Endothelial cell of umbilical vein (primary cell): Measurements from ENCODE around the gene SLC6A9. TPM values are rescaled to one million over a fixed set of nuclear protein-coding genes. Genes with fewer than 3 reads are reported as not detected.

ENCODE experiments used
- BruUV-seq: library from RNA; stranded (reverse); fragments of 400-500 nt; replicated peaks from 2 replicates; lab custom pipeline; 2021; lab: Mats Ljungman, UMichigan
- CTCF ChIA-PET: fragments of 300-600, 350-600 bp; sonication (Branson Sonifier 250); formaldehyde crosslinking; loops from one replicate; lab custom pipeline; 2021; ENCODE audit warnings: antibody characterized with exemption, inconsistent platforms; lab: Charles Lee
- POLR2A ChIA-PET: fragments of 300-600, 350-600 bp; sonication (Branson Sonifier 250); formaldehyde crosslinking; loops from one replicate; lab custom pipeline; 2021; ENCODE audit warnings: antibody characterized with exemption, inconsistent platforms; lab: Charles Lee
- DNase-seq: peaks from one replicate; pipeline ENCODE4 v3.0.0-alpha.2; 2011; ENCODE audit warnings: low read depth, low spot score
- FAIRE-seq: peaks from 2 replicates; lab custom pipeline; 2011; peaks lifted over from hg19 to GRCh38; lab: Jason Lieb, UNC
- H2AFZ ChIP-seq: 2 replicates; pipeline ENCODE4 v1.6.0; 2012; ENCODE audit warnings: low read depth, low read length, control low read depth, inconsistent platforms
- H3K27ac ChIP-seq: 2 replicates; pipeline ENCODE4 v1.5.1; 2011; ENCODE audit warnings: low read depth, mild to moderate bottlenecking, control low read depth, low read length, moderate library complexity; ENCODE audit not compliant: insufficient read depth
- H3K27me3 ChIP-seq, 2 experiments: 2 replicates each; pipeline versions ENCODE4 v1.6.0 to v1.6.1; 2011; ENCODE audit warnings: low read length in 2 of 2, mixed read lengths in 1 of 2; ENCODE audit not compliant: control insufficient read depth in 2 of 2, insufficient read depth in 2 of 2
- H3K36me3 ChIP-seq, 2 experiments: 2 replicates in 1 of 2; 3 replicates in 1 of 2; pipeline ENCODE4 v1.5.1; 2011; ENCODE audit warnings: low read length in 2 of 2, mild to moderate bottlenecking in 1 of 2, moderate library complexity in 1 of 2; ENCODE audit not compliant: control insufficient read depth in 2 of 2, insufficient read depth in 2 of 2; ENCODE audit errors: extremely low read depth in 1 of 2
- H3K4me1 ChIP-seq: 3 replicates; pipeline ENCODE4 v1.5.1; 2011; ENCODE audit warnings: mild to moderate bottlenecking, low read length; ENCODE audit not compliant: control insufficient read depth, insufficient read depth; ENCODE audit errors: extremely low read depth
- H3K4me2 ChIP-seq: 2 replicates; pipeline ENCODE4 v1.6.1; 2011; ENCODE audit warnings: low read length, control low read depth, mixed read lengths; ENCODE audit not compliant: insufficient read depth
- H3K4me3 ChIP-seq, 3 experiments: fragments of 200-600 bp in 1 of 3; sonication (generic), shearing (Covaris generic) in 1 of 3; replicated peaks in 1 of 3; 2 replicates each; pipeline ENCODE4 v1.5.1; 2011 to 2016; ENCODE audit warnings: control low read depth in 3 of 3, low read length in 3 of 3, mild to moderate bottlenecking in 2 of 3, inconsistent platforms in 1 of 3, low read depth in 1 of 3, moderate library complexity in 1 of 3; ENCODE audit not compliant: insufficient read depth in 1 of 3
- H3K79me2 ChIP-seq: 2 replicates; pipeline ENCODE4 v1.6.0; 2012; ENCODE audit warnings: low read length, inconsistent platforms; ENCODE audit not compliant: control insufficient read depth, insufficient read depth
- H3K9ac ChIP-seq: replicated peaks from 2 replicates; pipeline ENCODE3; 2011; ENCODE audit warnings: low read length, control low read depth; ENCODE audit not compliant: insufficient read depth; ENCODE audit errors: extremely low read depth
- H3K9me1 ChIP-seq: replicated peaks from 3 replicates; pipeline ENCODE4 v1.6.0; 2011; ENCODE audit warnings: mild to moderate bottlenecking, low read length; ENCODE audit not compliant: control insufficient read depth, insufficient read depth; ENCODE audit errors: extremely low read depth
- H3K9me3 ChIP-seq: replicated peaks from 2 replicates; pipeline ENCODE4 v1.5.1; 2012; ENCODE audit warnings: low read length, inconsistent platforms; ENCODE audit not compliant: control insufficient read depth, insufficient read depth
- H4K20me1 ChIP-seq: replicated peaks from 2 replicates; pipeline ENCODE3; 2011; ENCODE audit warnings: mild to moderate bottlenecking, low read length; ENCODE audit not compliant: control insufficient read depth, insufficient read depth; ENCODE audit errors: extremely low read depth
- EZH2 ChIP-seq: IDR thresholded peaks from 2 replicates; pipeline ENCODE4 v1.6.1; 2012; ENCODE audit warnings: borderline replicate concordance, low read depth, mild to moderate bottlenecking, moderate library complexity, low read length, inconsistent platforms; ENCODE audit not compliant: severe bottlenecking
- FOS ChIP-seq: IDR thresholded peaks from 2 replicates; pipeline ENCODE4 v1.6.1; 2011; ENCODE audit warnings: mild to moderate bottlenecking, low read length, moderate library complexity, borderline replicate concordance; ENCODE audit not compliant: insufficient read depth
- GATA2 ChIP-seq: IDR thresholded peaks from 2 replicates; pipeline ENCODE4 v1.7.0; 2011; ENCODE audit warnings: low read depth, mild to moderate bottlenecking, moderate library complexity, mixed read lengths, low read length; ENCODE audit not compliant: insufficient read length, insufficient read depth
- JUN ChIP-seq: IDR thresholded peaks from 2 replicates; pipeline ENCODE4 v1.6.1; 2011; ENCODE audit warnings: borderline replicate concordance, low read depth; ENCODE audit not compliant: insufficient read length, insufficient read depth
- MYC ChIP-seq: IDR thresholded peaks from one replicate; pipeline ENCODE4 v1.6.1; 2011; ENCODE audit warnings: mild to moderate bottlenecking, low read depth, low read length
- POLR2AphosphoS5 ChIP-seq: IDR thresholded peaks from 2 replicates; pipeline ENCODE4 v1.6.1; 2012; ENCODE audit warnings: low read depth, mild to moderate bottlenecking, control low read depth, low read length, moderate library complexity; ENCODE audit not compliant: insufficient read depth
- dilution Hi-C: fragments of 300-500 bp; cut with MboI; formaldehyde crosslinking; loops from one replicate; pipeline ENCODE4 v1.15.0; 2019; ENCODE audit warnings: low sequenced_read_pairs; ENCODE audit not compliant: extremely low pct_ligation_motif_present
- intact Hi-C: fragments of 100-400 bp; cut with micrococcal nuclease; formaldehyde crosslinking; loops from one replicate; pipeline ENCODE4 v1.10.0; 2022
- polyA plus RNA-seq, 4 experiments: library from polyadenylated mRNA; depleted of rRNA in 3 of 4; stranded (reverse) in 3 of 4; unstranded in 1 of 4; fragments of >200 nt; gene quantifications; 2 replicates each; pipeline versions ENCODE4 v1.2.1 to v1.2.3, GENCODE V29; 2011 to 2012; ENCODE audit warnings: missing spikeins in 1 of 4
- total RNA-seq: library from RNA; stranded (reverse); gene quantifications from 2 replicates; pipeline ENCODE4 v1.2.3, GENCODE V29; 2021
- TF ChIP-seq, protein P1 (sequence below), 2 donors: IDR thresholded peaks; 1 replicate in 1 of 2; 2 replicates in 1 of 2; pipeline ENCODE4 v1.5.1; 2011; ENCODE audit warnings: low read length in 2 of 2, mild to moderate bottlenecking in 2 of 2, moderate library complexity in 2 of 2, control low read depth in 1 of 2, inconsistent platforms in 1 of 2, low read depth in 1 of 2; ENCODE audit not compliant: insufficient read depth in 1 of 2; ENCODE audit errors: extremely low read depth in 1 of 2
- TF ChIP-seq, protein P2 (sequence below): IDR thresholded peaks from 2 replicates; pipeline ENCODE4 v1.6.1; 2011; ENCODE audit not compliant: insufficient read depth, insufficient read length

SLC6A9 gene
- total and polyA plus RNA-seq, 2 donors (not counting 3 experiments of a cell fraction or from before 2014, with no cell fraction given), result 0.80 to 1.5 TPM

DNA sequence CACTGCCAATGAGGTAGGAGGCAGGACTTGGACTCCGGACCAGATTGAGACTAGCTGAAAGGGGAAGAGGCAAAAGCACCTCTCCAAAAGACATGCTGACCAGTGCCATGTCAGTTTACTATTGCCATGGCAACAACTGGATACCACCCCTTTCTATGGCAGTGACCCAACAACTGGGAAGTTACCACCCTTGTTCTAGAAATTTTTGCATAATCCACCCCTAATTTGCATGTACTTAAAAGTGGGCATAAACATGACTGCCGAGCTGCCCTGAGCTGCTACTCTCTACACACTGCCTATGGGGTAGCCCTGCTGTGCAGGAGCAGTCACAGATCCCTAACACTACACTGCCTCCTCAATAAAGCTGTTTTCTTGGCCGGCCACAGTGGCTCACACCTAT is 19.0 kb upstream of the SLC6A9 start:
- Histone ChIP-seq H3K4me2 (no peak overlapping the region), H3K9ac (no peak overlapping the region), H4K20me1 (no peaks in the 10 kb centered on the region), H3K9me1 (no peaks in the 10 kb centered on the region), H3K36me3 (no peaks in the 10 kb centered on the region), H3K4me3 (no peak overlapping the region), H3K27me3 (peaks cover 0 to 4% of the 10 kb centered on the region in 2 experiments), H2AFZ (no peak overlapping the region), H3K4me1 (peaks cover 26% of the 10 kb centered on the region), H3K27ac (no peak overlapping the region), H3K9me3 (no peaks in the 10 kb centered on the region), H3K79me2 (no peaks in the 10 kb centered on the region)
- dilution Hi-C loops, result no loop called here
- BruUV-seq, result no TSS peak
- FAIRE-seq (no peak), DNase-seq (no peak)
- intact Hi-C loops, result no loop called here
- CTCF ChIA-PET, result no interaction called here
- POLR2A ChIA-PET, result no interaction called here
- TF ChIP-seq GATA2, result no peak
- no peak for TF ChIP-seq EZH2
- TF ChIP-seq, protein P1, sequence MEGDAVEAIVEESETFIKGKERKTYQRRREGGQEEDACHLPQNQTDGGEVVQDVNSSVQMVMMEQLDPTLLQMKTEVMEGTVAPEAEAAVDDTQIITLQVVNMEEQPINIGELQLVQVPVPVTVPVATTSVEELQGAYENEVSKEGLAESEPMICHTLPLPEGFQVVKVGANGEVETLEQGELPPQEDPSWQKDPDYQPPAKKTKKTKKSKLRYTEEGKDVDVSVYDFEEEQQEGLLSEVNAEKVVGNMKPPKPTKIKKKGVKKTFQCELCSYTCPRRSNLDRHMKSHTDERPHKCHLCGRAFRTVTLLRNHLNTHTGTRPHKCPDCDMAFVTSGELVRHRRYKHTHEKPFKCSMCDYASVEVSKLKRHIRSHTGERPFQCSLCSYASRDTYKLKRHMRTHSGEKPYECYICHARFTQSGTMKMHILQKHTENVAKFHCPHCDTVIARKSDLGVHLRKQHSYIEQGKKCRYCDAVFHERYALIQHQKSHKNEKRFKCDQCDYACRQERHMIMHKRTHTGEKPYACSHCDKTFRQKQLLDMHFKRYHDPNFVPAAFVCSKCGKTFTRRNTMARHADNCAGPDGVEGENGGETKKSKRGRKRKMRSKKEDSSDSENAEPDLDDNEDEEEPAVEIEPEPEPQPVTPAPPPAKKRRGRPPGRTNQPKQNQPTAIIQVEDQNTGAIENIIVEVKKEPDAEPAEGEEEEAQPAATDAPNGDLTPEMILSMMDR (IDR thresholded peaks at IDR 0.05; ENCODE audit: extremely low read depth in 1 of 2, insufficient read depth in 1 of 2, low read depth in 1 of 2, low read length in 2 of 2), result no peak
- no peak for TF ChIP-seq FOS
- no peak for TF ChIP-seq MYC
- no peak for TF ChIP-seq JUN
- no peak for TF ChIP-seq POLR2AphosphoS5
- TF ChIP-seq, protein P2, sequence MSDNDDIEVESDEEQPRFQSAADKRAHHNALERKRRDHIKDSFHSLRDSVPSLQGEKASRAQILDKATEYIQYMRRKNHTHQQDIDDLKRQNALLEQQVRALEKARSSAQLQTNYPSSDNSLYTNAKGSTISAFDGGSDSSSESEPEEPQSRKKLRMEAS, result no peak
